SK-N-SH treated with all-trans-retinoic acid at 6 μM for 48 hours (cell line): ENCODE data around the gene CDCA3.

Source experiments
- ATAC-seq: fragments of 200-7000 bp; cut with Tn5 transposase; 3 replicates; pipeline ENCODE4 v1.9.1; 2020; ENCODE audit warnings: mild to moderate bottlenecking, moderate library complexity
- ARNTL ChIP-seq: fragments of 450-650 bp; formaldehyde crosslinking; IDR thresholded peaks from 2 replicates; pipeline ENCODE4 v1.5.0; 2020; ENCODE audit warnings: low read depth, mild to moderate bottlenecking, moderate library complexity, borderline replicate concordance
- BACH2 ChIP-seq: fragments of 250-450 bp; sonication (Bioruptor Pico); IDR thresholded peaks from 2 replicates; pipeline ENCODE4 v1.9.0; 2021; ENCODE audit warnings: mild to moderate bottlenecking, borderline replicate concordance
- CSDC2 ChIP-seq: fragments of 250-450 bp; sonication (Bioruptor Pico); IDR thresholded peaks from 2 replicates; pipeline ENCODE4 v1.5.0; 2020; ENCODE audit warnings: mild to moderate bottlenecking, moderate library complexity
- ESRRG ChIP-seq: fragments of 250-450 bp; sonication (Bioruptor Pico); IDR thresholded peaks from 2 replicates; pipeline ENCODE4 v1.6.1; 2021; ENCODE audit warnings: mild to moderate bottlenecking
- GLIS3 ChIP-seq: fragments of 250-450 bp; sonication (Bioruptor Pico); IDR thresholded peaks from 2 replicates; pipeline ENCODE4 v1.5.0; 2020; ENCODE audit warnings: mild to moderate bottlenecking, moderate library complexity
- ISL1 ChIP-seq: fragments of 250-450 bp; sonication (Bioruptor Pico); IDR thresholded peaks from 2 replicates; pipeline ENCODE4 v2.1.2; 2022; ENCODE audit warnings: mild to moderate bottlenecking, moderate library complexity
- OSR1 ChIP-seq: fragments of 250-450 bp; sonication (Bioruptor Pico); IDR thresholded peaks from 2 replicates; pipeline ENCODE4 v1.8.0; 2022; ENCODE audit warnings: moderate library complexity, mild to moderate bottlenecking, inconsistent platforms
- PPARA ChIP-seq: fragments of 250-450 bp; sonication (Bioruptor Pico); IDR thresholded peaks from 2 replicates; pipeline ENCODE4 v1.5.0; 2020; ENCODE audit warnings: mild to moderate bottlenecking, borderline replicate concordance
- SNAI2 ChIP-seq: fragments of 250-450 bp; sonication (Bioruptor Pico); IDR thresholded peaks from 2 replicates; pipeline ENCODE4 v1.5.0; 2020; ENCODE audit warnings: mild to moderate bottlenecking, moderate library complexity
- TCF4 ChIP-seq: fragments of 250-450 bp; sonication (Bioruptor Pico); IDR thresholded peaks from 2 replicates; pipeline ENCODE4 v1.8.0; 2021; ENCODE audit warnings: mild to moderate bottlenecking, moderate library complexity, borderline replicate concordance
- TOX ChIP-seq: fragments of 250-450 bp; sonication (Bioruptor Pico); IDR thresholded peaks from 2 replicates; pipeline ENCODE4 v1.8.0; 2021; ENCODE audit warnings: mild to moderate bottlenecking, moderate library complexity, borderline replicate concordance
- ZC3H10 ChIP-seq: fragments of 250-450 bp; sonication (Bioruptor Pico); IDR thresholded peaks from 2 replicates; pipeline ENCODE4 v1.5.1; 2021; ENCODE audit warnings: mild to moderate bottlenecking, moderate library complexity
- ZFP3 ChIP-seq: fragments of 250-450 bp; sonication (Bioruptor Pico); IDR thresholded peaks from 2 replicates; pipeline ENCODE4 v1.5.0; 2020; ENCODE audit warnings: mild to moderate bottlenecking, moderate library complexity
- ZFP30 ChIP-seq: fragments of 450-650 bp; formaldehyde crosslinking; IDR thresholded peaks from 2 replicates; pipeline ENCODE4 v1.5.0; 2022; ENCODE audit warnings: mild to moderate bottlenecking, moderate library complexity
- ZNF565 ChIP-seq: fragments of 450-650 bp; formaldehyde crosslinking; conservative IDR thresholded peaks from 2 replicates; pipeline ENCODE4 v1.5.0; 2020; ENCODE audit warnings: low read depth, mild to moderate bottlenecking, moderate library complexity
- ZNF70 ChIP-seq: fragments of 450-650 bp; formaldehyde crosslinking; IDR thresholded peaks from 2 replicates; pipeline ENCODE4 v1.5.0; 2020; ENCODE audit warnings: mild to moderate bottlenecking, moderate library complexity
- ZNF8 ChIP-seq: fragments of 450-650 bp; formaldehyde crosslinking; IDR thresholded peaks from 2 replicates; pipeline ENCODE4 v1.5.0; 2020; ENCODE audit warnings: mild to moderate bottlenecking, moderate library complexity
- TF ChIP-seq, protein P1 (sequence below): fragments of 250-450 bp; sonication (Bioruptor Pico); IDR thresholded peaks from 2 replicates; pipeline ENCODE4 v1.5.1; 2020; ENCODE audit warnings: low read depth, mild to moderate bottlenecking, moderate library complexity
- TF ChIP-seq, protein P2 (sequence below): fragments of 250-450 bp; sonication (Bioruptor Pico); IDR thresholded peaks from 2 replicates; pipeline ENCODE4 v1.5.1; 2021; ENCODE audit warnings: mild to moderate bottlenecking, moderate library complexity
- TF ChIP-seq, protein P3 (sequence below): fragments of 250-450 bp; sonication (Bioruptor Pico); IDR thresholded peaks from 2 replicates; pipeline ENCODE4 v1.8.0; 2020; ENCODE audit warnings: mild to moderate bottlenecking, moderate library complexity, borderline replicate concordance
- TF ChIP-seq, protein P4 (sequence below): fragments of 250-450 bp; sonication (Bioruptor Pico); IDR thresholded peaks from 2 replicates; pipeline ENCODE4 v1.8.0; 2021; ENCODE audit warnings: low read depth, mild to moderate bottlenecking, moderate library complexity, borderline replicate concordance

Gene CDCA3

DNA sequence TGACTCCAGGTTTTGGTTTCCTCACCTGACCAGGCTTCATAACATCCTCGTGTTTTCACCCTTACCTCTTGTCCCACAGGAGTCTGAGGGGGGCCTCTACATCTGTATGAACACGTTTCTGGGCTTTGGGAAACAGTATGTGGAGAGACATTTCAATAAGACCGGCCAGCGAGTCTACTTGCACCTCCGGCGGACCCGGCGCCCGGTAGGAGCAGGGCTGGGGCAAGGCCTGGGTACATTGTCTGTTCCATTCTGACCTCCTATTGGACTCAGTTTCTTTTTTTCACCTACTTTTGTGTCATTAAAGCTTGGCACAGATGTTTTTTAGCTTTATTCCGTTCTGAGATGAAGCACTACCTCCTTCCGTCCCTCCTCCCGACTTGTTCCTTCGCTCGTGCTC is 4.2 kb upstream of the CDCA3 start (continued):
- TF ChIP-seq ESRRG (CRISPR knock-in tag): no peak
- no peak for TF ChIP-seq ARNTL (CRISPR knock-in tag)

DNA sequence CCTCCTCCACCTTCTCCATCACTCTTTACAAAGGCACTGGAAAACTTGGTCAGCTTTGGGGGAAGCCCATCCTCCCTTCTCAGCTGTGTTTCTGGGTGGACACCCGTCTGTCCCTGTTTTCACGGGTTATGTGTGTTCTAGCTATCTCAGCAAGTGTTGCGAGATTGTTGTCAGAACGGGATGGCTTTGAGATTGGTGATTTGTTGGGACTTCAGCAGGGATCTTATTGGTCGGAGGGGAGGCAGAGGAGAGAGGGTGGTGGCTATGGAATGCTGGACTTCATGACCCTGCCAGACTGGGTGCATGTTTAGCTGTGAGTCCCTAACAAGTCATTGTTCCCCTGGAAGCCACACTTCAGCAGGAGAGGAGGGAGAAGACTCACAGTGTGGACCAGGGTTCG is 3.0 kb upstream of the CDCA3 start:
- TF ChIP-seq, protein P1, sequence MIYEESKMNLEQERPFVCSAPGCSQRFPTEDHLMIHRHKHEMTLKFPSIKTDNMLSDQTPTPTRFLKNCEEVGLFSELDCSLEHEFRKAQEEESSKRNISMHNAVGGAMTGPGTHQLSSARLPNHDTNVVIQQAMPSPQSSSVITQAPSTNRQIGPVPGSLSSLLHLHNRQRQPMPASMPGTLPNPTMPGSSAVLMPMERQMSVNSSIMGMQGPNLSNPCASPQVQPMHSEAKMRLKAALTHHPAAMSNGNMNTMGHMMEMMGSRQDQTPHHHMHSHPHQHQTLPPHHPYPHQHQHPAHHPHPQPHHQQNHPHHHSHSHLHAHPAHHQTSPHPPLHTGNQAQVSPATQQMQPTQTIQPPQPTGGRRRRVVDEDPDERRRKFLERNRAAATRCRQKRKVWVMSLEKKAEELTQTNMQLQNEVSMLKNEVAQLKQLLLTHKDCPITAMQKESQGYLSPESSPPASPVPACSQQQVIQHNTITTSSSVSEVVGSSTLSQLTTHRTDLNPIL: no peak
- TF ChIP-seq ZNF70 (CRISPR knock-in tag) (no peak), ZNF565 (CRISPR knock-in tag) (no peak), ISL1 (no peak)
- no peak for ATAC-seq

DNA sequence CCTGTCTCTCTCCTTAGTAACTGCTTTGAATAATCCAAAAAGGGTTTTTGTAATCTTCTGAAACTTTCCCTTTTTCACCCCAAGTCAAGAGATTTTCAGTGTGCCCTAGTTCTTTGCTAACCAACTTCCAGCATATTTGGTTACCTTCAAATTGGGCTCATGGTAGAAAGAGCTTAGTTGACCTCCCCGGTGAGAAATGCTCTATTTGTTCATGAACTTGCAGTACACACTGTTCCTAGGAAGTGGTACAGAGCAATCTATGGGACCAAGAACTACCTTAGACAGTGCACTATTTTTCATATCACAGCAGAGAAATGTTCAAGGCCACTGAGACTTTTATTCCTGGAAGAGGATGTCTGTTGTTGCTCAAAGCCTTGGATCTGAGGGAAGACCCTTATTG is 2.5 kb upstream of the CDCA3 start:
- no peak for ATAC-seq
- TF ChIP-seq ZNF70 (CRISPR knock-in tag) (no peak), SNAI2 (no peak), GLIS3 (CRISPR knock-in tag) (no peak), TOX (no peak), ZNF8 (CRISPR knock-in tag) (no peak), ARNTL (CRISPR knock-in tag) (no peak), PPARA (no peak), ZC3H10 (no peak), TCF4 (CRISPR knock-in tag) (no peak), CSDC2 (CRISPR knock-in tag) (no peak), ISL1 (no peak), ZNF565 (CRISPR knock-in tag) (no peak), ZFP30 (no peak), ZFP3 (CRISPR knock-in tag) (no peak)
- TF ChIP-seq, protein P2, sequence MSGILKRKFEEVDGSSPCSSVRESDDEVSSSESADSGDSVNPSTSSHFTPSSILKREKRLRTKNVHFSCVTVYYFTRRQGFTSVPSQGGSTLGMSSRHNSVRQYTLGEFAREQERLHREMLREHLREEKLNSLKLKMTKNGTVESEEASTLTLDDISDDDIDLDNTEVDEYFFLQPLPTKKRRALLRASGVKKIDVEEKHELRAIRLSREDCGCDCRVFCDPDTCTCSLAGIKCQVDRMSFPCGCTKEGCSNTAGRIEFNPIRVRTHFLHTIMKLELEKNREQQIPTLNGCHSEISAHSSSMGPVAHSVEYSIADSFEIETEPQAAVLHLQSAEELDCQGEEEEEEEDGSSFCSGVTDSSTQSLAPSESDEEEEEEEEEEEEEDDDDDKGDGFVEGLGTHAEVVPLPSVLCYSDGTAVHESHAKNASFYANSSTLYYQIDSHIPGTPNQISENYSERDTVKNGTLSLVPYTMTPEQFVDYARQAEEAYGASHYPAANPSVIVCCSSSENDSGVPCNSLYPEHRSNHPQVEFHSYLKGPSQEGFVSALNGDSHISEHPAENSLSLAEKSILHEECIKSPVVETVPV (CRISPR knock-in tag): no peak
- TF ChIP-seq, protein P3, sequence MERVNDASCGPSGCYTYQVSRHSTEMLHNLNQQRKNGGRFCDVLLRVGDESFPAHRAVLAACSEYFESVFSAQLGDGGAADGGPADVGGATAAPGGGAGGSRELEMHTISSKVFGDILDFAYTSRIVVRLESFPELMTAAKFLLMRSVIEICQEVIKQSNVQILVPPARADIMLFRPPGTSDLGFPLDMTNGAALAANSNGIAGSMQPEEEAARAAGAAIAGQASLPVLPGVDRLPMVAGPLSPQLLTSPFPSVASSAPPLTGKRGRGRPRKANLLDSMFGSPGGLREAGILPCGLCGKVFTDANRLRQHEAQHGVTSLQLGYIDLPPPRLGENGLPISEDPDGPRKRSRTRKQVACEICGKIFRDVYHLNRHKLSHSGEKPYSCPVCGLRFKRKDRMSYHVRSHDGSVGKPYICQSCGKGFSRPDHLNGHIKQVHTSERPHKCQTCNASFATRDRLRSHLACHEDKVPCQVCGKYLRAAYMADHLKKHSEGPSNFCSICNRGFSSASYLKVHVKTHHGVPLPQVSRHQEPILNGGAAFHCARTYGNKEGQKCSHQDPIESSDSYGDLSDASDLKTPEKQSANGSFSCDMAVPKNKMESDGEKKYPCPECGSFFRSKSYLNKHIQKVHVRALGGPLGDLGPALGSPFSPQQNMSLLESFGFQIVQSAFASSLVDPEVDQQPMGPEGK (CRISPR knock-in tag): no peak
- TF ChIP-seq, protein P4, sequence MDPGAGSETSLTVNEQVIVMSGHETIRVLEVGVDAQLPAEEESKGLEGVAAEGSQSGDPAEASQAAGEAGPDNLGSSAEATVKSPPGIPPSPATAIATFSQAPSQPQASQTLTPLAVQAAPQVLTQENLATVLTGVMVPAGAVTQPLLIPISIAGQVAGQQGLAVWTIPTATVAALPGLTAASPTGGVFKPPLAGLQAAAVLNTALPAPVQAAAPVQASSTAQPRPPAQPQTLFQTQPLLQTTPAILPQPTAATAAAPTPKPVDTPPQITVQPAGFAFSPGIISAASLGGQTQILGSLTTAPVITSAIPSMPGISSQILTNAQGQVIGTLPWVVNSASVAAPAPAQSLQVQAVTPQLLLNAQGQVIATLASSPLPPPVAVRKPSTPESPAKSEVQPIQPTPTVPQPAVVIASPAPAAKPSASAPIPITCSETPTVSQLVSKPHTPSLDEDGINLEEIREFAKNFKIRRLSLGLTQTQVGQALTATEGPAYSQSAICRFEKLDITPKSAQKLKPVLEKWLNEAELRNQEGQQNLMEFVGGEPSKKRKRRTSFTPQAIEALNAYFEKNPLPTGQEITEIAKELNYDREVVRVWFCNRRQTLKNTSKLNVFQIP (CRISPR knock-in tag): no peak

DNA sequence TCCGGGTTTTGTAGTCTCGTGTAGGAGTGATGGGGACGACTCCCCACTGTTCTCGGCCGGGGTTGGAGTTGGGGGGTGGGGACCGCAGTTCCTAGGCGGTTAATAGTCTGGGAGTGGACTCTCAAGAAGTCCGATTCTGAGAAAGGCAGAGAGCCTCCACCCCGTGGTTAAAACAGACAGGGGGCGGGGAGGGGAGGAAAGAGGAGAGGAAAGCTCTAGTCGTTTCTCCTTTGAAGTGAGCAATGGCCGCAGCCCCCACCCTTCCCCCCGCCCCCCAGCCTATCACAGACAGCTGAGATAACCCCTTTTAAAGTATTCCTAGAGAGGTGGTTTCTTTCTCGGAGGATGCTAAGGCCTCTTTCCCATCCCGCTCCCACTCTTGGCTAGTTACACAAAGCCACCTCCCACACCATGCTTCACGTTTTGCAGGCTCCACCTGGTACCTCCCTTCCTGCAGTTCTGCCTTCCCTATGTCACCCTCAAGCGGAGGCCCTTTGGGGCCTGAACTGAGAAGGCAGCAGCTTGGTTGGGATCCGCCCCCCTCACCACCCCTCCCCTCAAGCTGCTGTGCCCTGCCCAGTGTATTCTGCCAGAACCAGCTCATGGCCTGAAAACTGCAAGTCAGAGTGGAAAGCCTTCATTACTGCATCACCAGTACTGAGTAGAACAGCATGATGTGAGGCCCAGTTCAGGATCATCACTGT is 1.7 kb upstream of the CDCA3 start:
- TF ChIP-seq TOX (no peak), ZFP30 (no peak), OSR1 (CRISPR knock-in tag) (no peak), ZC3H10 (no peak), TCF4 (CRISPR knock-in tag) (no peak), ARNTL (CRISPR knock-in tag) (no peak), ZFP3 (CRISPR knock-in tag) (no peak), ZNF8 (CRISPR knock-in tag) (no peak), CSDC2 (CRISPR knock-in tag) (no peak), ZNF565 (CRISPR knock-in tag) (no peak), BACH2 (CRISPR knock-in tag) (no peak), PPARA (no peak), ESRRG (CRISPR knock-in tag) (no peak), SNAI2 (no peak), GLIS3 (CRISPR knock-in tag) (no peak)
- TF ChIP-seq, protein P1: no peak
- TF ChIP-seq, protein P2 (CRISPR knock-in tag): no peak
- TF ChIP-seq, protein P3 (CRISPR knock-in tag): no peak
- TF ChIP-seq, protein P4 (CRISPR knock-in tag): no peak
- ATAC-seq: peak; percentile 0
